ENCODE results near the gene GTF2F2. TPM values are rescaled to one million over a fixed set of nuclear protein-coding genes. Genes with fewer than 3 reads are reported as not detected.

The GTF2F2 gene
- total RNA-seq, 1 donor from 2014 or later: 18.9 TPM

GRCh38 chr13:45303866-45304265, 183.6 kb downstream of the GTF2F2 start:
- no peaks in the 10 kb centered on the region for H3K36me3 ChIP-seq
- no peak for TF ChIP-seq POLR2A (IDR thresholded peaks at IDR 0.05)
- TF ChIP-seq CTCF (IDR thresholded peaks at IDR 0.05): no peak
- TF ChIP-seq POLR2AphosphoS5 (IDR thresholded peaks at IDR 0.05; ENCODE audit: insufficient read depth in 1 of 2, low read depth in 1 of 2): no peak
- intact Hi-C loops (cut with DNase I): loop anchor here (10.0 kb wide), 1 partner anchor 259 kb away; no protein-coding TSS in a partner anchor

GRCh38 chr13:45305079-45305478, 184.8 kb downstream of the GTF2F2 start:
- no peaks in the 10 kb centered on the region for H3K9me3 ChIP-seq
- no peak overlapping the region for H3K27ac ChIP-seq
- intact Hi-C loops (cut with DNase I): loop anchor here (10.0 kb wide), 1 partner anchor 260 kb away; no protein-coding TSS in a partner anchor
- TF ChIP-seq POLR2AphosphoS5 (IDR thresholded peaks at IDR 0.05; ENCODE audit: insufficient read depth in 1 of 2, low read depth in 1 of 2): no peak
- TF ChIP-seq CTCF (IDR thresholded peaks at IDR 0.05): no peak
- no peak for TF ChIP-seq POLR2A (IDR thresholded peaks at IDR 0.05)
- no peaks in the 10 kb centered on the region for H3K36me3 ChIP-seq
- H3K27me3 ChIP-seq: no peaks in the 10 kb centered on the region
- DNase-seq (ENCODE audit: extremely low spot score in 2 of 2): no peak
- H3K4me1 ChIP-seq: no peaks in the 10 kb centered on the region
- no peak overlapping the region for H3K4me3 ChIP-seq

More at GRCh38 chr13:45303866-45304265, 183.6 kb downstream of the GTF2F2 start:
- Histone ChIP-seq H3K4me1 (no peaks in the 10 kb centered on the region), H3K9me3 (no peaks in the 10 kb centered on the region), H3K4me3 (no peak overlapping the region), H3K27ac (no peak overlapping the region), H3K27me3 (no peaks in the 10 kb centered on the region)
- DNase-seq (ENCODE audit: extremely low spot score in 2 of 2): no peak

GRCh38 chr13:45306966-45307365, 186.7 kb downstream of the GTF2F2 start:
- Histone ChIP-seq H3K4me3 (no peak overlapping the region), H3K27me3 (no peaks in the 10 kb centered on the region), H3K27ac (no peak overlapping the region), H3K4me1 (peaks cover 14% of the 10 kb centered on the region), H3K36me3 (no peaks in the 10 kb centered on the region), H3K9me3 (no peaks in the 10 kb centered on the region)
- intact Hi-C loops (cut with DNase I): loop anchor here (10.0 kb wide), 1 partner anchor 262 kb away; no protein-coding TSS in a partner anchor
- TF ChIP-seq POLR2AphosphoS5 (IDR thresholded peaks at IDR 0.05; ENCODE audit: insufficient read depth in 1 of 2, low read depth in 1 of 2) (no peak), CTCF (IDR thresholded peaks at IDR 0.05) (no peak), POLR2A (IDR thresholded peaks at IDR 0.05) (no peak)
- no peak for DNase-seq (ENCODE audit: extremely low spot score in 2 of 2)

GRCh38 chr13:45310341-45311131, 190.2 kb downstream of the GTF2F2 start:
- H3K27me3 ChIP-seq: no peaks in the 10 kb centered on the region
- peak overlapping the region in 1 of 2 donors; percentile 51 for H3K4me3 ChIP-seq
- intact Hi-C loops (cut with DNase I): no loop called here
- H3K4me1 ChIP-seq: peaks cover 14% of the 10 kb centered on the region
- no peaks in the 10 kb centered on the region for H3K36me3 ChIP-seq
- no peak for DNase-seq (ENCODE audit: extremely low spot score in 2 of 2)
- no peak for TF ChIP-seq POLR2A (IDR thresholded peaks at IDR 0.05)
- TF ChIP-seq CTCF (IDR thresholded peaks at IDR 0.05): no peak
- TF ChIP-seq POLR2AphosphoS5 (IDR thresholded peaks at IDR 0.05; ENCODE audit: insufficient read depth in 1 of 2, low read depth in 1 of 2): no peak
- no peaks in the 10 kb centered on the region for H3K9me3 ChIP-seq
- H3K27ac ChIP-seq: no peak overlapping the region

GRCh38 chr13:45314822-45315221, 194.5 kb downstream of the GTF2F2 start:
- Histone ChIP-seq H3K4me1 (peaks cover 14% of the 10 kb centered on the region), H3K27me3 (no peaks in the 10 kb centered on the region), H3K9me3 (no peaks in the 10 kb centered on the region), H3K4me3 (no peak overlapping the region), H3K36me3 (no peaks in the 10 kb centered on the region), H3K27ac (no peak overlapping the region)
- intact Hi-C loops (cut with DNase I): no loop called here
- DNase-seq (ENCODE audit: extremely low spot score in 2 of 2): no peak
- TF ChIP-seq POLR2A (IDR thresholded peaks at IDR 0.05) (no peak), POLR2AphosphoS5 (IDR thresholded peaks at IDR 0.05; ENCODE audit: insufficient read depth in 1 of 2, low read depth in 1 of 2) (no peak), CTCF (IDR thresholded peaks at IDR 0.05) (no peak)
